Measurements from ENCODE around the gene ATP9B.

GRCh38 chr18:79345366-79345765, 276.2 kb downstream of the ATP9B start:
- TF ChIP-seq YY1 (IDR thresholded peaks at IDR 0.05; ENCODE audit: extremely low read depth, insufficient replicate concordance, low read depth, low read length) (no peak), CTCF (IDR thresholded peaks at IDR 0.05 in 2 of 3, conservative IDR thresholded peaks at IDR 0.05 in 1 of 3; ENCODE audit: borderline replicate concordance in 1 of 3, insufficient read depth in 1 of 3, low read depth in 2 of 3, low read length in 2 of 3) (no peak), EZH2phosphoT487 (IDR thresholded peaks at IDR 0.05; ENCODE audit: borderline replicate concordance) (no peak), EGR1 (IDR thresholded peaks at IDR 0.05; ENCODE audit: low read depth) (no peak), POLR2A (IDR thresholded peaks at IDR 0.05; ENCODE audit: borderline replicate concordance, extremely low read depth, insufficient read depth, insufficient read length) (no peak), EZH2 (IDR thresholded peaks at IDR 0.05) (no peak), JUND (IDR thresholded peaks at IDR 0.05) (no peak), POLR2AphosphoS5 (IDR thresholded peaks at IDR 0.05; ENCODE audit: low read depth, low read length) (no peak), ELF1 (IDR thresholded peaks at IDR 0.05; ENCODE audit: borderline replicate concordance, low read depth) (no peak), REST (IDR thresholded peaks at IDR 0.05; ENCODE audit: low read depth) (no peak), TCF7L2 (IDR thresholded peaks at IDR 0.05; ENCODE audit: borderline replicate concordance, extremely low read depth, insufficient read depth, insufficient read length) (no peak), MAX (IDR thresholded peaks at IDR 0.05) (no peak)

Data from HCT116 (cell line).